ENCODE data around the gene GFAP. TPM values are rescaled to one million over a fixed set of nuclear protein-coding genes. Genes with fewer than 3 reads are reported as not detected.
"Not testable (repeated sequence)": the region's sequence is repeated elsewhere in the genome, so short reads cannot be mapped to it uniquely, and the experiment has no call there.

Gene GFAP
- total RNA-seq, 1 experiment from 2014 or later: 1.6 TPM

DNA sequence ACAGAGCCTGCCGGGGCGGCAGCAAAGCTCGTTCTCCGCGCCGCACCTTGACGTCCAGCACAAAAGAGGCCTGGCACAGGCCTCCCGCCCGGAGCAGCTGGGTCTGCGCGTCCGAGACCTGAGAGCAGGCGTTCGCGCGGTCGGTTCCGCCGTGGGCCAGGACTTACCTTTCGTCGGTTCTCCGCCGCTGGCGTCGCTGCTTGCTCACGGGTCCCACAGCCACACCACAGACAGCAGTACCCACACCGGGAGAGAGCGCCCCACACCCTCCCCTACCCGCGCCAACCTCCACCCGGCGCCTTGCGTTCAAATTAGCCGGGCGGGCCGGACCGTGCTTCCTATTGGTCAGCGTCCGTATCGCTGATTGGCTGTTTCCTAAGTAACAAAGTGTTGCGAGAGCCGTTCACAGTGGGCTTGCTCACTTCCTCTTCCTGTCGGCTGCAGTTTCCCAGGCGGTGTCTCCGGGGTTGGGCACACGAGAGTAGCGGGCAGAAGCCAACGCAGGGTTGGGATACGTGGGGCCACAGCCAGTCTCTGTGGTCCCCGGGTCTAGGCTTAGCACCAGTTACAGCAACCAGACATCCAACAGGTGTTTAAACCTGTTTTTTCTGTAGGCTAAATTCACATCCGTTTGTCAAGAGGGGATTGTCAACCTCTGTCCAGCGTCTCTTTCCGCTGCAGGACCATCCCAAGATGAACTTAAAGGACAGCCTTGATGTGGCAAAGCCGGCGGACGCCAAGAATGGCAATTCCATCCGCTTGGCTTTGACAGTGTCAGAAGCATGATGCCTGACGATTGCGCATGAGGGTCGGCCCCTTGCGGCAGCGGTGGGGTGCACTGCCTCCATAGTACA lies 32.4 kb upstream of the GFAP start, which contains the start of gene KIF18B (continued):
- TF ChIP-seq, protein P1, sequence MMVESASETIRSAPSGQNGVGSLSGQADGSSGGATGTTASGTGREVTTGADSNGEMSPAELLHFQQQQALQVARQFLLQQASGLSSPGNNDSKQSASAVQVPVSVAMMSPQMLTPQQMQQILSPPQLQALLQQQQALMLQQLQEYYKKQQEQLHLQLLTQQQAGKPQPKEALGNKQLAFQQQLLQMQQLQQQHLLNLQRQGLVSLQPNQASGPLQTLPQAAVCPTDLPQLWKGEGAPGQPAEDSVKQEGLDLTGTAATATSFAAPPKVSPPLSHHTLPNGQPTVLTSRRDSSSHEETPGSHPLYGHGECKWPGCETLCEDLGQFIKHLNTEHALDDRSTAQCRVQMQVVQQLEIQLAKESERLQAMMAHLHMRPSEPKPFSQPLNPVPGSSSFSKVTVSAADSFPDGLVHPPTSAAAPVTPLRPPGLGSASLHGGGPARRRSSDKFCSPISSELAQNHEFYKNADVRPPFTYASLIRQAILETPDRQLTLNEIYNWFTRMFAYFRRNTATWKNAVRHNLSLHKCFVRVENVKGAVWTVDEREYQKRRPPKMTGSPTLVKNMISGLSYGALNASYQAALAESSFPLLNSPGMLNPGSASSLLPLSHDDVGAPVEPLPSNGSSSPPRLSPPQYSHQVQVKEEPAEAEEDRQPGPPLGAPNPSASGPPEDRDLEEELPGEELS (CRISPR knock-in tag; IDR thresholded peaks at IDR 0.05): no peak; the same call in 1 of the 2 replicates
- TF ChIP-seq TCF7 (CRISPR knock-in tag; IDR thresholded peaks at IDR 0.05; ENCODE audit: low read depth): peak; percentile 36; the same call in 1 of the 2 replicates
- TF ChIP-seq ZNF263 (CRISPR knock-in tag; IDR thresholded peaks at IDR 0.05; ENCODE audit: low read depth): no peak
- TF ChIP-seq IRF2 (CRISPR knock-in tag; IDR thresholded peaks at IDR 0.05; ENCODE audit: borderline replicate concordance, low read depth): no peak
- TF ChIP-seq, protein P2, sequence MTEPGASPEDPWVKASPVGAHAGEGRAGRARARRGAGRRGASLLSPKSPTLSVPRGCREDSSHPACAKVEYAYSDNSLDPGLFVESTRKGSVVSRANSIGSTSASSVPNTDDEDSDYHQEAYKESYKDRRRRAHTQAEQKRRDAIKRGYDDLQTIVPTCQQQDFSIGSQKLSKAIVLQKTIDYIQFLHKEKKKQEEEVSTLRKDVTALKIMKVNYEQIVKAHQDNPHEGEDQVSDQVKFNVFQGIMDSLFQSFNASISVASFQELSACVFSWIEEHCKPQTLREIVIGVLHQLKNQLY (CRISPR knock-in tag; IDR thresholded peaks at IDR 0.05): no peak
- TF ChIP-seq FOXJ3 (CRISPR knock-in tag; IDR thresholded peaks at IDR 0.05; ENCODE audit: borderline replicate concordance): no peak
- TF ChIP-seq, protein P3, sequence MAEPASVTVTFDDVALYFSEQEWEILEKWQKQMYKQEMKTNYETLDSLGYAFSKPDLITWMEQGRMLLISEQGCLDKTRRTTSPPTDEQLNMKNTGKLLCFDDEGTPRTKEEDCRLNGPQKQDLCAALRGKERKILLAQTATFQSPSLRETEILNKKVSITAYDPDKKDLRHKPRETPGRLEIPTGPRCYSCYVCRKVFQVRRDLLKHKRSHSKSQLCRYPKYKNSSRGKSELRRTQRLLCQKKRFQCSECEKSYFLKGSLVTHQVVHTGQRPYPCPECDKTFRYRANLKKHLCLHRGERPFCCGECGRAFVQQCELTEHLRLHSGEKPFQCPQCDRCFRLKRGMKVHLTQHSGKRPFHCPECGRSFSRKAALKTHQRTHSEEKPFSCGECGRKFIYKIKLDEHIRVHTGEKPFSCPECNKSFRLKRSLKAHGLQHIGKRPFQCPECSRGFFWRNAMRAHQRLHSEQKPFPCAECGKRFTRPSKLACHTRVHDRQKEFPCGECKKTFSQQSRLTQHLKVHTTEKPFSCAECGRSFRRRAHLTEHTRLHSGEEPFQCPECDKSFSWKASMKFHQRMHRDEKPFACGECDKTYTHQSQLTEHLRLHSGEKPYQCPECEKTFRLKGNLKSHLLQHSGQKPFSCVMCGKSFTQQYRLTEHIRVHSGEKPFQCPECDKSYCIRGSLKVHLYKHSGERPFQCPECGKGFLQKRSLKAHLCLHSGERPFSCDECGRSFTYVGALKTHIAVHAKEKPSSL (CRISPR knock-in tag; conservative IDR thresholded peaks at IDR 0.05): no peak
- TF ChIP-seq, protein P4, sequence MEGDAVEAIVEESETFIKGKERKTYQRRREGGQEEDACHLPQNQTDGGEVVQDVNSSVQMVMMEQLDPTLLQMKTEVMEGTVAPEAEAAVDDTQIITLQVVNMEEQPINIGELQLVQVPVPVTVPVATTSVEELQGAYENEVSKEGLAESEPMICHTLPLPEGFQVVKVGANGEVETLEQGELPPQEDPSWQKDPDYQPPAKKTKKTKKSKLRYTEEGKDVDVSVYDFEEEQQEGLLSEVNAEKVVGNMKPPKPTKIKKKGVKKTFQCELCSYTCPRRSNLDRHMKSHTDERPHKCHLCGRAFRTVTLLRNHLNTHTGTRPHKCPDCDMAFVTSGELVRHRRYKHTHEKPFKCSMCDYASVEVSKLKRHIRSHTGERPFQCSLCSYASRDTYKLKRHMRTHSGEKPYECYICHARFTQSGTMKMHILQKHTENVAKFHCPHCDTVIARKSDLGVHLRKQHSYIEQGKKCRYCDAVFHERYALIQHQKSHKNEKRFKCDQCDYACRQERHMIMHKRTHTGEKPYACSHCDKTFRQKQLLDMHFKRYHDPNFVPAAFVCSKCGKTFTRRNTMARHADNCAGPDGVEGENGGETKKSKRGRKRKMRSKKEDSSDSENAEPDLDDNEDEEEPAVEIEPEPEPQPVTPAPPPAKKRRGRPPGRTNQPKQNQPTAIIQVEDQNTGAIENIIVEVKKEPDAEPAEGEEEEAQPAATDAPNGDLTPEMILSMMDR (IDR thresholded peaks at IDR 0.05): no peak
- TF ChIP-seq GTF2I (CRISPR knock-in tag; conservative IDR thresholded peaks at IDR 0.05): no peak
- TF ChIP-seq, protein P5, sequence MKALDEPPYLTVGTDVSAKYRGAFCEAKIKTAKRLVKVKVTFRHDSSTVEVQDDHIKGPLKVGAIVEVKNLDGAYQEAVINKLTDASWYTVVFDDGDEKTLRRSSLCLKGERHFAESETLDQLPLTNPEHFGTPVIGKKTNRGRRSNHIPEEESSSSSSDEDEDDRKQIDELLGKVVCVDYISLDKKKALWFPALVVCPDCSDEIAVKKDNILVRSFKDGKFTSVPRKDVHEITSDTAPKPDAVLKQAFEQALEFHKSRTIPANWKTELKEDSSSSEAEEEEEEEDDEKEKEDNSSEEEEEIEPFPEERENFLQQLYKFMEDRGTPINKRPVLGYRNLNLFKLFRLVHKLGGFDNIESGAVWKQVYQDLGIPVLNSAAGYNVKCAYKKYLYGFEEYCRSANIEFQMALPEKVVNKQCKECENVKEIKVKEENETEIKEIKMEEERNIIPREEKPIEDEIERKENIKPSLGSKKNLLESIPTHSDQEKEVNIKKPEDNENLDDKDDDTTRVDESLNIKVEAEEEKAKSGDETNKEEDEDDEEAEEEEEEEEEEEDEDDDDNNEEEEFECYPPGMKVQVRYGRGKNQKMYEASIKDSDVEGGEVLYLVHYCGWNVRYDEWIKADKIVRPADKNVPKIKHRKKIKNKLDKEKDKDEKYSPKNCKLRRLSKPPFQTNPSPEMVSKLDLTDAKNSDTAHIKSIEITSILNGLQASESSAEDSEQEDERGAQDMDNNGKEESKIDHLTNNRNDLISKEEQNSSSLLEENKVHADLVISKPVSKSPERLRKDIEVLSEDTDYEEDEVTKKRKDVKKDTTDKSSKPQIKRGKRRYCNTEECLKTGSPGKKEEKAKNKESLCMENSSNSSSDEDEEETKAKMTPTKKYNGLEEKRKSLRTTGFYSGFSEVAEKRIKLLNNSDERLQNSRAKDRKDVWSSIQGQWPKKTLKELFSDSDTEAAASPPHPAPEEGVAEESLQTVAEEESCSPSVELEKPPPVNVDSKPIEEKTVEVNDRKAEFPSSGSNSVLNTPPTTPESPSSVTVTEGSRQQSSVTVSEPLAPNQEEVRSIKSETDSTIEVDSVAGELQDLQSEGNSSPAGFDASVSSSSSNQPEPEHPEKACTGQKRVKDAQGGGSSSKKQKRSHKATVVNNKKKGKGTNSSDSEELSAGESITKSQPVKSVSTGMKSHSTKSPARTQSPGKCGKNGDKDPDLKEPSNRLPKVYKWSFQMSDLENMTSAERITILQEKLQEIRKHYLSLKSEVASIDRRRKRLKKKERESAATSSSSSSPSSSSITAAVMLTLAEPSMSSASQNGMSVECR (CRISPR knock-in tag; IDR thresholded peaks at IDR 0.05; ENCODE audit: borderline replicate concordance): no peak; the same call in 1 of the 2 replicates
- TF ChIP-seq, protein P6, sequence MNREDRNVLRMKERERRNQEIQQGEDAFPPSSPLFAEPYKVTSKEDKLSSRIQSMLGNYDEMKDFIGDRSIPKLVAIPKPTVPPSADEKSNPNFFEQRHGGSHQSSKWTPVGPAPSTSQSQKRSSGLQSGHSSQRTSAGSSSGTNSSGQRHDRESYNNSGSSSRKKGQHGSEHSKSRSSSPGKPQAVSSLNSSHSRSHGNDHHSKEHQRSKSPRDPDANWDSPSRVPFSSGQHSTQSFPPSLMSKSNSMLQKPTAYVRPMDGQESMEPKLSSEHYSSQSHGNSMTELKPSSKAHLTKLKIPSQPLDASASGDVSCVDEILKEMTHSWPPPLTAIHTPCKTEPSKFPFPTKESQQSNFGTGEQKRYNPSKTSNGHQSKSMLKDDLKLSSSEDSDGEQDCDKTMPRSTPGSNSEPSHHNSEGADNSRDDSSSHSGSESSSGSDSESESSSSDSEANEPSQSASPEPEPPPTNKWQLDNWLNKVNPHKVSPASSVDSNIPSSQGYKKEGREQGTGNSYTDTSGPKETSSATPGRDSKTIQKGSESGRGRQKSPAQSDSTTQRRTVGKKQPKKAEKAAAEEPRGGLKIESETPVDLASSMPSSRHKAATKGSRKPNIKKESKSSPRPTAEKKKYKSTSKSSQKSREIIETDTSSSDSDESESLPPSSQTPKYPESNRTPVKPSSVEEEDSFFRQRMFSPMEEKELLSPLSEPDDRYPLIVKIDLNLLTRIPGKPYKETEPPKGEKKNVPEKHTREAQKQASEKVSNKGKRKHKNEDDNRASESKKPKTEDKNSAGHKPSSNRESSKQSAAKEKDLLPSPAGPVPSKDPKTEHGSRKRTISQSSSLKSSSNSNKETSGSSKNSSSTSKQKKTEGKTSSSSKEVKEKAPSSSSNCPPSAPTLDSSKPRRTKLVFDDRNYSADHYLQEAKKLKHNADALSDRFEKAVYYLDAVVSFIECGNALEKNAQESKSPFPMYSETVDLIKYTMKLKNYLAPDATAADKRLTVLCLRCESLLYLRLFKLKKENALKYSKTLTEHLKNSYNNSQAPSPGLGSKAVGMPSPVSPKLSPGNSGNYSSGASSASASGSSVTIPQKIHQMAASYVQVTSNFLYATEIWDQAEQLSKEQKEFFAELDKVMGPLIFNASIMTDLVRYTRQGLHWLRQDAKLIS (CRISPR knock-in tag; IDR thresholded peaks at IDR 0.05; ENCODE audit: borderline replicate concordance): no peak
- peak; percentile 99 for TF ChIP-seq MYBL2 (CRISPR knock-in tag; IDR thresholded peaks at IDR 0.05)
- peak; percentile 86 for TF ChIP-seq GABPB1 (CRISPR knock-in tag; IDR thresholded peaks at IDR 0.05)
- no peak for TF ChIP-seq RELA (CRISPR knock-in tag; IDR thresholded peaks at IDR 0.05; ENCODE audit: borderline replicate concordance)
- no peak for TF ChIP-seq SOX15 (CRISPR knock-in tag; IDR thresholded peaks at IDR 0.05)
- TF ChIP-seq EMX1 (CRISPR knock-in tag; IDR thresholded peaks at IDR 0.05): no peak
- TF ChIP-seq, protein P7, sequence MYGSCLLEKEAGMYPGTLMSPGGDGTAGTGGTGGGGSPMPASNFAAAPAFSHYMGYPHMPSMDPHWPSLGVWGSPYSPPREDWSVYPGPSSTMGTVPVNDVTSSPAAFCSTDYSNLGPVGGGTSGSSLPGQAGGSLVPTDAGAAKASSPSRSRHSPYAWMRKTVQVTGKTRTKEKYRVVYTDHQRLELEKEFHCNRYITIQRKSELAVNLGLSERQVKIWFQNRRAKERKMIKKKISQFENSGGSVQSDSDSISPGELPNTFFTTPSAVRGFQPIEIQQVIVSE (CRISPR knock-in tag; IDR thresholded peaks at IDR 0.05; ENCODE audit: borderline replicate concordance): no peak
- TF ChIP-seq ZNF232 (CRISPR knock-in tag; IDR thresholded peaks at IDR 0.05): peak; percentile 72
- 0 out of 2 replicates have a peak, but pooled peaks have one; percentile 18 for TF ChIP-seq SMAD3 (CRISPR knock-in tag; IDR thresholded peaks at IDR 0.05; ENCODE audit: borderline replicate concordance)

DNA sequence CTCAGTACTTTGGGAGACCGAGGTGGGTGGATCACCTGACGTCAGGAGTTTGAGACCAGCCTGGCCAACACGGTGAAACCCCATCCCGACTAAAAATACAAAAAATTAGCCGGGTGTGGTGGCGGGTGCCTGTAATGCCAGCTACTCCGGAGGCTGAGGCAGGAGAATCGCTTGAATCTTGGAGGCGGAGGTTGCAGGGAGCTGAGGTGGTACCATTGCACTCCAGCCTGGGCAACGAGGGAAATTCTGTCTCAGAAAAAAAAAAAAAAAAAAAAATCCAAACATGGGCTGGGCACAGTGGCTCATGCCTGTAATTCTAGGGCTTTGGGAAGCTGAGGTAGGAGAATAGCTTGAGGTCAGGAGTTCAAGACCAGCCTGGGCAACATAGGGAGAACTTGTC lies 30.4 kb upstream of the GFAP start:
- POLR2A ChIA-PET; ATAC-seq; H3K27ac Mint-ChIP-seq; H3K27me3 Mint-ChIP-seq (ENCODE audit: low read depth); DNase-seq (ENCODE audit: low spot score); H3K9me3 Mint-ChIP-seq: not testable (repeated sequence)
- peak overlapping the region; percentile 95 for H3K4me3 Mint-ChIP-seq
- H3K4me1 Mint-ChIP-seq: peaks cover 22% of the 10 kb centered on the region
- H3K36me3 Mint-ChIP-seq: peaks cover 26% of the 10 kb centered on the region
- CTCF ChIA-PET: interaction anchor here (0.7 to 1.4 kb wide), 2 partner anchors 16 to 25 kb away, joined by 4 to 7 read pairs; no protein-coding TSS in a partner anchor
